ENCODE data around the gene MYH14.

MYH14 gene

GRCh38 chr19:50162988-50163387 lies 40.4 kb upstream of the MYH14 start, which contains the start of gene IZUMO2:
Gene IZUMO2, minus strand, starts transcription at chr19:50163281. Its CDS starts 87 bp downstream, at chr19:50163194.
- DNase-seq (ENCODE audit: low read depth), result no peak
- no peak for TF ChIP-seq MAX (IDR thresholded peaks at IDR 0.05; ENCODE audit: low read depth, low read length)
- TF ChIP-seq POLR2A (IDR thresholded peaks at IDR 0.05; ENCODE audit: extremely low read depth, insufficient read length), result no peak
- TF ChIP-seq CTCF (IDR thresholded peaks at IDR 0.05; ENCODE audit: low read depth, low read length), result no peak
- TF ChIP-seq MYC (IDR thresholded peaks at IDR 0.05; ENCODE audit: low read depth, low read length), result no peak
- H3K4me3 ChIP-seq (ENCODE audit: low read depth, low read length), result no peak within 1 kb of the TSS

- TF ChIP-seq CTCF (IDR thresholded peaks at IDR 0.05; ENCODE audit: low read depth, low read length) (no peak), MYC (IDR thresholded peaks at IDR 0.05; ENCODE audit: low read depth, low read length) (no peak), POLR2A (IDR thresholded peaks at IDR 0.05; ENCODE audit: extremely low read depth, insufficient read length) (no peak), MAX (IDR thresholded peaks at IDR 0.05; ENCODE audit: low read depth, low read length) (no peak)
- H3K4me3 ChIP-seq (ENCODE audit: low read depth, low read length), result no peak overlapping the region
- DNase-seq (ENCODE audit: low read depth), result no peak
Observed at GRCh38 chr19:50167314-50167721, 36.1 kb upstream of the MYH14 start.

GRCh38 chr19:50171752-50172151 lies 31.7 kb upstream of the MYH14 start:
- no peak for DNase-seq (ENCODE audit: low read depth)
- H3K4me3 ChIP-seq (ENCODE audit: low read depth, low read length), result no peak overlapping the region
- TF ChIP-seq MAX (IDR thresholded peaks at IDR 0.05; ENCODE audit: low read depth, low read length) (no peak), MYC (IDR thresholded peaks at IDR 0.05; ENCODE audit: low read depth, low read length) (no peak), POLR2A (IDR thresholded peaks at IDR 0.05; ENCODE audit: extremely low read depth, insufficient read length) (no peak), CTCF (IDR thresholded peaks at IDR 0.05; ENCODE audit: low read depth, low read length) (no peak)

GRCh38 chr19:50172726-50173125 lies 30.7 kb upstream of the MYH14 start:
- DNase-seq (ENCODE audit: low read depth), result no peak
- no peak overlapping the region for H3K4me3 ChIP-seq (ENCODE audit: low read depth, low read length)
- TF ChIP-seq MAX (IDR thresholded peaks at IDR 0.05; ENCODE audit: low read depth, low read length), result no peak
- TF ChIP-seq MYC (IDR thresholded peaks at IDR 0.05; ENCODE audit: low read depth, low read length), result no peak
- no peak for TF ChIP-seq CTCF (IDR thresholded peaks at IDR 0.05; ENCODE audit: low read depth, low read length)
- no peak for TF ChIP-seq POLR2A (IDR thresholded peaks at IDR 0.05; ENCODE audit: extremely low read depth, insufficient read length)

GRCh38 chr19:50173127-50173526 lies 30.3 kb upstream of the MYH14 start:
- peak; percentile 26 for DNase-seq (ENCODE audit: low read depth)
- TF ChIP-seq MAX (IDR thresholded peaks at IDR 0.05; ENCODE audit: low read depth, low read length) (no peak), CTCF (IDR thresholded peaks at IDR 0.05; ENCODE audit: low read depth, low read length) (no peak)
- H3K4me3 ChIP-seq (ENCODE audit: low read depth, low read length), result no peak overlapping the region
